MM.1S (cell line): ENCODE data around the gene ZNF470.
A peak's percentile ranks its signal among the peaks of the same experiment; 100 is the strongest.

ENCODE experiments used
- DNase-seq: peaks from one replicate; pipeline ENCODE4 v3.0.0-alpha.2; 2015
- H2AFZ ChIP-seq: fragments of 300-600 bp; sonication (generic); 2 replicates; pipeline ENCODE4 v1.6.0; 2016; ENCODE audit warnings: antibody characterized with exemption, low read length
- H3F3A ChIP-seq: fragments of 300-600 bp; sonication (generic); 2 replicates; pipeline ENCODE4 v1.6.1; 2016; ENCODE audit warnings: mild to moderate bottlenecking, antibody characterized with exemption, low read length, moderate library complexity, mixed read lengths; ENCODE audit not compliant: insufficient read depth
- H3K27ac ChIP-seq: fragments of 300-600 bp; sonication (generic); 2 replicates; pipeline ENCODE4 v1.5.1; 2016; ENCODE audit warnings: mild to moderate bottlenecking, low read length
- H3K27me3 ChIP-seq: fragments of 300-600 bp; sonication (generic); replicated peaks from 2 replicates; pipeline ENCODE4 v1.6.0; 2016; ENCODE audit warnings: low read length; ENCODE audit not compliant: insufficient read depth
- H3K36me3 ChIP-seq: fragments of 300-600 bp; sonication (generic); replicated peaks from 2 replicates; pipeline ENCODE4 v1.6.1; 2016; ENCODE audit warnings: mild to moderate bottlenecking, low read length, mixed read lengths; ENCODE audit not compliant: insufficient read depth
- H3K4me1 ChIP-seq: fragments of 300-600 bp; sonication (generic); 2 replicates; pipeline ENCODE4 v1.6.1; 2016; ENCODE audit warnings: low read length, mixed read lengths
- H3K4me2 ChIP-seq: fragments of 300-600 bp; sonication (generic); 2 replicates; pipeline ENCODE4 v1.6.0; 2016; ENCODE audit warnings: low read depth, low read length
- H3K4me3 ChIP-seq: fragments of 300-600 bp; sonication (generic); 2 replicates; pipeline ENCODE4 v1.5.1; 2016; ENCODE audit warnings: low read length, mixed read lengths
- H3K79me2 ChIP-seq: fragments of 300-600 bp; sonication (generic); 2 replicates; pipeline ENCODE4 v1.6.1; 2016; ENCODE audit warnings: mixed run types, low read length, mixed read lengths
- H3K9ac ChIP-seq: fragments of 300-600 bp; sonication (generic); 2 replicates; pipeline ENCODE4 v1.6.1; 2016; ENCODE audit warnings: low read length, mixed read lengths
- H3K9me2 ChIP-seq: fragments of 300-600 bp; sonication (generic); replicated peaks from 2 replicates; pipeline ENCODE4 v1.6.1; 2016; ENCODE audit warnings: mild to moderate bottlenecking, low read length, mixed read lengths; ENCODE audit not compliant: insufficient read depth
- H3K9me3 ChIP-seq: fragments of 300-600 bp; sonication (generic); replicated peaks from 2 replicates; pipeline ENCODE4 v1.6.1; 2016; ENCODE audit warnings: mild to moderate bottlenecking, low read length, mixed read lengths; ENCODE audit not compliant: insufficient read depth
- H4K20me1 ChIP-seq: fragments of 300-600 bp; sonication (generic); 2 replicates; pipeline ENCODE4 v1.6.1; 2016; ENCODE audit warnings: mild to moderate bottlenecking, low read length, moderate library complexity, mixed read lengths; ENCODE audit not compliant: insufficient read depth
- CTCF ChIP-seq: fragments of 300-600 bp; sonication (generic); IDR thresholded peaks from 2 replicates; pipeline ENCODE4 v1.5.1; 2016; ENCODE audit warnings: antibody characterized with exemption, low read length, mixed read lengths
- EZH2 ChIP-seq: fragments of 300-600 bp; sonication (generic); optimal IDR thresholded peaks from 2 replicates; pipeline ENCODE3; 2017; ENCODE audit warnings: low read depth, mild to moderate bottlenecking, antibody characterized with exemption, low read length, mixed read lengths
- EZH2phosphoT487 ChIP-seq: fragments of 300-600 bp; sonication (generic); IDR thresholded peaks from 2 replicates; pipeline ENCODE4 v1.6.1; 2018; ENCODE audit warnings: antibody characterized with exemption, low read length

ZNF470 gene

GRCh38 chr19:56595548-56595899 lies 28.3 kb downstream of the ZNF470 start:
- Histone ChIP-seq H3K79me2 (peaks cover 14% of the 10 kb centered on the region), H3K9me3 (no peaks in the 10 kb centered on the region), H3K27me3 (peaks cover 19% of the 10 kb centered on the region), H3K4me1 (peaks cover 3% of the 10 kb centered on the region; the same call in 1 of the 2 replicates), H3F3A (no peaks in the 10 kb centered on the region), H4K20me1 (no peaks in the 10 kb centered on the region), H3K27ac (no peak overlapping the region), H3K36me3 (no peaks in the 10 kb centered on the region), H2AFZ (peak overlapping the region; percentile 96), H3K9me2 (no peaks in the 10 kb centered on the region), H3K4me2 (peak overlapping the region; percentile 59), H3K9ac (peak overlapping the region; percentile 59; the same call in 1 of the 2 replicates), H3K4me3 (peak overlapping the region; percentile 80)
- no peak for DNase-seq
- TF ChIP-seq EZH2: no peak
- no peak for TF ChIP-seq EZH2phosphoT487
- no peak for TF ChIP-seq CTCF

GRCh38 chr19:56596676-56597075 lies 29.4 kb downstream of the ZNF470 start:
- DNase-seq: no peak
- no peak overlapping the region for H3K4me3 ChIP-seq
- no peak overlapping the region for H3K4me2 ChIP-seq
- H3K36me3 ChIP-seq: no peaks in the 10 kb centered on the region; the same call in 1 of the 2 replicates
- peaks cover 3% of the 10 kb centered on the region; the same call in 1 of the 2 replicates for H3K4me1 ChIP-seq
- H3K9ac ChIP-seq: no peak overlapping the region
- peaks cover 14% of the 10 kb centered on the region for H3K79me2 ChIP-seq
- no peaks in the 10 kb centered on the region for H3K9me2 ChIP-seq
- H2AFZ ChIP-seq: no peak overlapping the region
- H4K20me1 ChIP-seq: no peaks in the 10 kb centered on the region
- H3K27me3 ChIP-seq: peaks cover 16% of the 10 kb centered on the region
- TF ChIP-seq EZH2phosphoT487 (no peak), EZH2 (no peak), CTCF (no peak)
- H3F3A ChIP-seq: no peaks in the 10 kb centered on the region
- H3K27ac ChIP-seq: no peak overlapping the region
- H3K9me3 ChIP-seq: no peaks in the 10 kb centered on the region

- Histone ChIP-seq H3K27ac (no peak overlapping the region), H3K9ac (no peak overlapping the region), H3K4me3 (no peak overlapping the region), H3K27me3 (peaks cover 7% of the 10 kb centered on the region), H3K79me2 (peaks cover 14% of the 10 kb centered on the region), H2AFZ (no peak overlapping the region), H3K36me3 (no peaks in the 10 kb centered on the region; the same call in 1 of the 2 replicates), H3K9me2 (no peaks in the 10 kb centered on the region), H3K4me1 (peaks cover 3% of the 10 kb centered on the region; the same call in 1 of the 2 replicates), H3F3A (no peaks in the 10 kb centered on the region), H3K4me2 (no peak overlapping the region), H4K20me1 (no peaks in the 10 kb centered on the region), H3K9me3 (no peaks in the 10 kb centered on the region)
- TF ChIP-seq CTCF (no peak), EZH2 (no peak), EZH2phosphoT487 (no peak)
- no peak for DNase-seq
Observed at GRCh38 chr19:56597696-56598095, 30.4 kb downstream of the ZNF470 start.
